T-cell (primary cell): Measurements from ENCODE around the gene TMEM174. TPM values are rescaled to one million over a fixed set of nuclear protein-coding genes. Genes with fewer than 3 reads are reported as not detected.

Source experiments
- ATAC-seq, 4 experiments: fragments of 200-7000 bp in 3 of 4; fragments of 150-1000 bp in 1 of 4; cut with Tn5 transposase; replicated peaks in 1 of 4; 1 replicate in 3 of 4; 2 replicates in 1 of 4; pipeline ENCODE4 v1.10.0; 2021; ENCODE audit warnings: moderate library complexity in 3 of 4, mild to moderate bottlenecking in 2 of 4, moderate number of reproducible peaks in 1 of 4
- CTCF ChIA-PET, 2 donors: fragments of 300-600 bp; sonication (Branson Sonifier 250); formaldehyde crosslinking; loops; one replicate each; lab custom pipeline; 2022; ENCODE audit warnings: antibody characterized with exemption in 2 of 2; lab: Charles Lee
- POLR2A ChIA-PET, 2 donors: fragments of 300-600 bp; sonication (Branson Sonifier 250); formaldehyde crosslinking; loops; one replicate each; lab custom pipeline; 2022; ENCODE audit warnings: antibody characterized with exemption in 2 of 2; lab: Charles Lee
- DNase-seq, 35 experiments: peaks; one replicate each; pipeline versions ENCODE4 v3.0.0 to v3.0.0-alpha.2; 2013 to 2023
- H3K27ac ChIP-seq: one replicate; pipeline ENCODE4 v1.5.1; 2013; ENCODE audit warnings: low read length
- H3K27me3 ChIP-seq, 2 experiments: replicated peaks in 1 of 2; 1 replicate in 1 of 2; 2 replicates in 1 of 2; pipeline versions ENCODE4 v1.6.1 to v1.7.0; 2013; ENCODE audit warnings: low read length in 1 of 2, mixed read lengths in 1 of 2; ENCODE audit not compliant: control insufficient read depth in 2 of 2, insufficient read depth in 2 of 2; ENCODE audit errors: extremely low read depth in 1 of 2
- H3K36me3 ChIP-seq, 2 donors: 1 replicate in 1 of 2; 2 replicates in 1 of 2; pipeline versions ENCODE4 v1.6.1 to v1.7.0; 2013; ENCODE audit warnings: low read length in 1 of 2; ENCODE audit not compliant: control insufficient read depth in 2 of 2, insufficient read depth in 1 of 2; ENCODE audit errors: extremely low read depth in 1 of 2
- H3K4me1 ChIP-seq, 2 experiments: 1 replicate in 1 of 2; 2 replicates in 1 of 2; pipeline versions ENCODE4 v1.6.1 to v1.7.0; 2013; ENCODE audit warnings: low read length in 2 of 2, mixed read lengths in 1 of 2; ENCODE audit not compliant: insufficient read depth in 2 of 2, control insufficient read depth in 1 of 2; ENCODE audit errors: extremely low read depth in 1 of 2
- H3K4me3 ChIP-seq, 2 donors: 1 replicate in 1 of 2; 2 replicates in 1 of 2; pipeline versions ENCODE4 v1.5.1 to v1.7.0; 2013; ENCODE audit warnings: mild to moderate bottlenecking in 2 of 2, low read length in 1 of 2, moderate library complexity in 1 of 2; ENCODE audit not compliant: control insufficient read depth in 1 of 2; ENCODE audit errors: extremely low read depth in 1 of 2
- H3K9me3 ChIP-seq: 2 replicates; pipeline ENCODE4 v1.7.0; 2013
- H3K27ac Mint-ChIP-seq, 2 donors: one replicate each; pipeline ENCODE4 v1.8.0; 2020 to 2021; ENCODE audit warnings: mild to moderate bottlenecking in 2 of 2, mixed read lengths in 2 of 2
- H3K27me3 Mint-ChIP-seq, 2 donors: one replicate each; pipeline ENCODE4 v1.8.0; 2021 to 2022; ENCODE audit warnings: mixed read lengths in 2 of 2
- H3K36me3 Mint-ChIP-seq: one replicate; pipeline ENCODE4 v1.8.0; 2021; ENCODE audit warnings: mixed read lengths
- H3K4me1 Mint-ChIP-seq, 3 donors: one replicate each; pipeline ENCODE4 v1.8.0; 2020 to 2022; ENCODE audit warnings: mixed read lengths in 3 of 3, mild to moderate bottlenecking in 1 of 3
- H3K4me3 Mint-ChIP-seq, 3 donors: one replicate each; pipeline ENCODE4 v1.8.0; 2020 to 2022; ENCODE audit warnings: mild to moderate bottlenecking in 3 of 3, mixed read lengths in 3 of 3, moderate library complexity in 3 of 3
- H3K9me3 Mint-ChIP-seq, 3 donors: one replicate each; pipeline ENCODE4 v1.8.0; 2020 to 2022; ENCODE audit warnings: mixed read lengths in 3 of 3
- WGBS: methylation state at CpG from one replicate; pipeline ENCODE4 v1.1.5; 2013; ENCODE audit warnings: missing lambda C conversion rate; ENCODE audit not compliant: insufficient coverage; 5-methylcytosine and 5-hydroxymethylcytosine counted together
- total RNA-seq, 35 experiments: library from RNA in 6 of 35; stranded (reverse) in 6 of 35; fragments of 120-200 nt in 1 of 35; gene quantifications; one replicate each; pipeline versions ENCODE4 v1.2.1 to v1.2.4 and lab custom pipeline; 2013 to 2026

The TMEM174 gene
- total RNA-seq, 5 donors from 2014 or later (not counting 1 experiment from before 2014, with no cell fraction given): not detected

DNA sequence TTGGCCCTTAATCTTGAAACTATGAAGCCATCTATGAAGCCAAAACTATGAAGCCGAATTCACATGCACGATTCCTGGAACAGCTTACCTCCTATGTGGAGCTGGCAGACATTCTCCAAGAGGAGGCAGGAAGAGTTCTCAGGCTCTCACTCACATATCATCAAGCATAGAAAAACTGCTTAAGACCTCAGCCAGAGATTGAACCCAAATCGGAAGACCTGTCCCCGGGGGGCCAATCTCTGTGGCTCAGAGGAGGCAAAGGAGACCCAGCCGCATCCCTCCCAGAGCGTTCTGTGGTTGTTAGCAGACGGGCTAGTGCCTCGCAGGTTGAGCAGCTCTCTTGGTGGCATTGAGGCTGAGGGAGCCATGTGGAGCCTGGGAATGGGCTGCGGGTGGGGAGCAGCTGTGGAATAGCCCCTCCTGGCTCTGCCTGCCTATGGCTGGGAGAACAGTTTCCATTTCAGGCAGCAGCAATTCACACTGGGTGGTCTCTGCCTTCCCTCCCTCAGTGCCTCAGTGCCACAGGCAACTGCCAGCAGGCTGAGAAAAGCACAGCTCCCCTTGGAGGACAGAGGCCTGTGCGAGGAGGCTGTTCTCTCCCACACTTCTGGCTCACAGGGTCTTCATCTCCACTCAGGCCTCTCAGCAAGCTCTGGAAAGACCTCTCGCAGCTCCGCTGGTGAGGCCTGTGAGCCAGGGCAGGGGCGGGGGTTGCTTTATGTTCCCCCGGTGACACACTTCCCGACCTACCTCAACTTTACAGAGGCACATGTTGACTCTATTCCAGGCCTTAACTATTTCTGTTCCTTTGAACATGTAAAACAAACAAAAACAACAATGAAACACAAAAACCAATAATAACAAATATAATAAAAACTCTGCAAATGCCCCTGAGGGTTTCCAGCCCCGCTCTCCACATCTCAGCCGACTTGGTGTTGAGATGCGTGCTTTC, 17.4 kb upstream of the TMEM174 start:
- peaks cover 12 to 18% of the 10 kb centered on the region in 2 experiments for H3K4me1 ChIP-seq
- Mint-ChIP-seq H3K4me1 (peaks cover 16 to 27% (median 26%) of the 10 kb centered on the region in 3 donors), H3K4me3 (no peak overlapping the region), H3K27me3 (peaks cover 69 to 72% of the 10 kb centered on the region in 2 donors), H3K27ac (no peak overlapping the region), H3K36me3 (no peaks in the 10 kb centered on the region), H3K9me3 (no peaks in the 10 kb centered on the region)
- H3K27ac ChIP-seq: no peak overlapping the region
- no peaks in the 10 kb centered on the region for H3K36me3 ChIP-seq
- no peak overlapping the region for H3K4me3 ChIP-seq
- DNase-seq (no peak), ATAC-seq (no peak)
- WGBS: 94% methylated on average over 15 of the region's 18 CpGs
- peaks cover 15 to 59% of the 10 kb centered on the region in 2 experiments for H3K27me3 ChIP-seq
- ChIA-PET CTCF (no interaction called here), POLR2A (no interaction called here)
- H3K9me3 ChIP-seq: no peaks in the 10 kb centered on the region

DNA sequence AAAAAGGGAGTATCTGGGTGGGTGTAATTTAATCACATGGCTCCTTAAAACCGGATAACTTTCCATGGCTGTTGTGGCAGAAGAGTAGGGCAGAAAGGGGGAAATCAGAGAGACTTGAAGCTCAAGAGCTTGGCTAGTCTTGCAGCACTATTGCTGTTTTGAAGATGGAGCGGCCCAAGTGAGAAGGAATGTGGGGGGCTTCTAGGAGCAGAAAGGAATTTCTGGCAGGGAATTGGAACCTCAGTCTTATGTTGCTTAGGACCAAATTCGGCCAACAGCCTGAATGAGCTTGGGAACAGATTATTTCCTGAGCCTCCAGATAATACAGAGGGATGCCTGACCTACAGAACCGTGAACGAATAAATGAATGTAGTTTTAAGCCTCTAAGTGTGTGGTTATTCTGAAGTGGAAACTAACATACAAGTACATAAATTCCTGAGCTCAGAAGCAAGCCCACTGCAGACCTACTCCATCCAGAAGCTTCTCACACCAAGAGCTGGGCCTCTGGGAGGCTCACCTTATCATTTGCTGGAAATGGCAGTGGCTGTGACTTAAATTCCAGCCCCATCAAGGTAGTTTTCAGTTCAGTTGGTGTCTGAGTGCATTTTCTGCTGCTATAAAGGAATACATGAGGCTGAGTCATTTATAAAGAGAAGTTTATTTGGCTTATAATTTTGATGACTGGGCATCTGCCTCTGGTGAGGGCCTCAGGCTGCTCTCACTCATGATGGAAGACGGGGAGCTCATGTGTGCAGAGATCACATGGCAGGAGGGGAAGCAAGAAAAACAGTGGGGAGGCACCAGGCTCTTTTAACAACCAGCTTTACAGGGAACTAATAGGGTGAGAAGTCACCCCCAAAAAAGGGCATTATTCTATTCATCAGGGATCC, 15.3 kb upstream of the TMEM174 start:
- 81% methylated on average over 3 of the region's 6 CpGs for WGBS
- Mint-ChIP-seq H3K27me3 (peaks cover 56 to 73% of the 10 kb centered on the region in 2 donors), H3K4me3 (no peak overlapping the region), H3K36me3 (no peaks in the 10 kb centered on the region), H3K27ac (no peak overlapping the region), H3K4me1 (peaks cover 29 to 37% (median 36%) of the 10 kb centered on the region in 3 donors), H3K9me3 (no peaks in the 10 kb centered on the region)
- Histone ChIP-seq H3K4me3 (no peak overlapping the region), H3K27me3 (peaks cover 10 to 54% of the 10 kb centered on the region in 2 experiments), H3K9me3 (no peaks in the 10 kb centered on the region), H3K27ac (no peak overlapping the region), H3K4me1 (peaks cover 14 to 23% of the 10 kb centered on the region in 2 experiments), H3K36me3 (no peaks in the 10 kb centered on the region)
- ChIA-PET CTCF (interaction anchor here (0.5 to 0.6 kb wide), 2 partner anchors 9 to 297 kb away, joined by 3 to 5 read pairs; no protein-coding TSS in a partner anchor), POLR2A (interaction anchor here in 1 of 2 donors (0.7 kb wide), 1 partner anchor 14 kb away, joined by 3 read pairs; no protein-coding TSS in a partner anchor)
- DNase-seq (no peak), ATAC-seq (no peak)

DNA sequence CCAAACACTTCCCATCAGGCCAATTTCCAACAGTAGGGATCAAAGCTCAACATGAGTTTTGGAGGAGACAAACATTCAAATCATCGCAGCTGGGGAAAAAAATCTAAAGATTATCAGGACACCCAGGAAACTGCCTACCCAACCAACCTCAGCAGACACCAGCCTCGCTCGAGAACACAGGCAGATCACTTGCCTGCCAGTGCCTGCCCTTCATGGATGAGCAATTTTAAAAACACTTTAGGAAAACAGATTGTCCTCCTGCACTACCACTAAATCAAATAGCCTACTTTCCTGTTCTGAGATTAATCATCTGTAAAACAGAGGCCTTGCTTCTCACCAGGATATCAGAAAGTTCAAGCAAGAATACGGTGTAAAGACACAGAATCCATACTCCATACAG, 14.7 kb upstream of the TMEM174 start:
- H3K27me3 ChIP-seq: peaks cover 8 to 58% of the 10 kb centered on the region in 2 experiments
- POLR2A ChIA-PET: interaction anchor here in 1 of 2 donors (0.7 kb wide), 1 partner anchor 13 kb away, joined by 3 read pairs; no protein-coding TSS in a partner anchor
- DNase-seq (no peak), ATAC-seq (no peak)
- H3K36me3 Mint-ChIP-seq: no peaks in the 10 kb centered on the region
- peaks cover 29 to 37% (median 36%) of the 10 kb centered on the region in 3 donors for H3K4me1 Mint-ChIP-seq
- no peak overlapping the region for H3K27ac Mint-ChIP-seq
- no peak overlapping the region for H3K27ac ChIP-seq
- CTCF ChIA-PET: interaction anchor here (0.5 to 0.6 kb wide), 2 partner anchors 9 to 296 kb away, joined by 3 to 5 read pairs; no protein-coding TSS in a partner anchor
- no peaks in the 10 kb centered on the region for H3K9me3 ChIP-seq
- no peaks in the 10 kb centered on the region for H3K9me3 Mint-ChIP-seq
- H3K4me1 ChIP-seq: peaks cover 14 to 23% of the 10 kb centered on the region in 2 experiments
- WGBS: 87% methylated on average over 3 of the region's 4 CpGs
- H3K4me3 ChIP-seq: no peak overlapping the region
- H3K27me3 Mint-ChIP-seq: peaks cover 56 to 76% of the 10 kb centered on the region in 2 donors
- no peak overlapping the region for H3K4me3 Mint-ChIP-seq
- no peaks in the 10 kb centered on the region for H3K36me3 ChIP-seq

GRCh38 chr5:73160239-73160671, 12.7 kb upstream of the TMEM174 start:
- H3K36me3 ChIP-seq: no peaks in the 10 kb centered on the region
- ATAC-seq (peak; percentile 87 to 94 (median 89)), DNase-seq (peak in 27 of 35 experiments; percentile 12 to 69 (median 31))
- H3K4me1 ChIP-seq: peaks cover 14 to 23% of the 10 kb centered on the region in 2 experiments
- POLR2A ChIA-PET: interaction anchor here in 1 of 2 donors (0.5 kb wide), 1 partner anchor 258 kb away, joined by 5 read pairs; no protein-coding TSS in a partner anchor
- H3K4me3 ChIP-seq: no peak overlapping the region
- Mint-ChIP-seq H3K4me1 (peaks cover 29 to 37% (median 36%) of the 10 kb centered on the region in 3 donors), H3K27ac (no peak overlapping the region), H3K36me3 (no peaks in the 10 kb centered on the region), H3K9me3 (no peaks in the 10 kb centered on the region), H3K27me3 (peaks cover 49 to 70% of the 10 kb centered on the region in 2 donors), H3K4me3 (peak overlapping the region in 1 of 3 donors; percentile 37)
- H3K27ac ChIP-seq: no peak overlapping the region
- peaks cover 6 to 51% of the 10 kb centered on the region in 2 experiments for H3K27me3 ChIP-seq
- H3K9me3 ChIP-seq: no peaks in the 10 kb centered on the region
- CTCF ChIA-PET: no interaction called here
- WGBS: 20% methylated on average over 1 of the region's 4 CpGs

DNA sequence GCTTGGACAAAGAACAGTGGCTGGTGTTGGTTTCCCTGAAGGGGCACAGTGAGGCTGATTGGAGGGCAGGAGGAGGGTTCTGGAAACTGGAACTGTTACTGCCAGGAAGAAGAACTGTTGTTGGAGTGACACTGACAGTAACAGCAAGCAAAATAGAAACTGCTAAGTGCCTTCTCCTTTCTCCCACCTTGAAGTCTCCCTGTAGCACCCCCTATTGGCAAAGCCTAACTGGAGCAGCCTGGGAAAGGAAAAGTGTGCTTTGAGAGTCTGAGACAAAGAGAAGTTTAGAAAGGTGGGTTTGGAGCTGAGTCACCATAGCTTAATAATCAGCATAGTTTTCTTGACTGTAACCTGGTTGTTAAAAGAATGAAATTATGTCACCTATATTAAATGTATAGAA, 2.5 kb upstream of the TMEM174 start:
- H3K27me3 Mint-ChIP-seq: peaks cover 60 to 74% of the 10 kb centered on the region in 2 donors
- H3K4me1 ChIP-seq: no peaks in the 10 kb centered on the region
- H3K9me3 ChIP-seq: peaks cover 2% of the 10 kb centered on the region
- no peaks in the 10 kb centered on the region for H3K9me3 Mint-ChIP-seq
- no peak overlapping the region for H3K4me3 Mint-ChIP-seq
- no peak overlapping the region for H3K27ac Mint-ChIP-seq
- no peaks in the 10 kb centered on the region for H3K36me3 ChIP-seq
- H3K36me3 Mint-ChIP-seq: no peaks in the 10 kb centered on the region
- POLR2A ChIA-PET: no interaction called here
- H3K4me1 Mint-ChIP-seq: no peaks in the 10 kb centered on the region
- no peak overlapping the region for H3K27ac ChIP-seq
- CTCF ChIA-PET: interaction anchor here (1.1 to 1.5 kb wide), 3 partner anchors 20 to 86 kb away, joined by 3 read pairs; no protein-coding TSS in a partner anchor
- H3K4me3 ChIP-seq: no peak overlapping the region
- DNase-seq (peak in 3 of 35 experiments; percentile 3 to 36 (median 4)), ATAC-seq (no peak)
- H3K27me3 ChIP-seq: peaks cover 27 to 28% of the 10 kb centered on the region in 2 experiments
